ENCODE results near the gene LY86.

DNA sequence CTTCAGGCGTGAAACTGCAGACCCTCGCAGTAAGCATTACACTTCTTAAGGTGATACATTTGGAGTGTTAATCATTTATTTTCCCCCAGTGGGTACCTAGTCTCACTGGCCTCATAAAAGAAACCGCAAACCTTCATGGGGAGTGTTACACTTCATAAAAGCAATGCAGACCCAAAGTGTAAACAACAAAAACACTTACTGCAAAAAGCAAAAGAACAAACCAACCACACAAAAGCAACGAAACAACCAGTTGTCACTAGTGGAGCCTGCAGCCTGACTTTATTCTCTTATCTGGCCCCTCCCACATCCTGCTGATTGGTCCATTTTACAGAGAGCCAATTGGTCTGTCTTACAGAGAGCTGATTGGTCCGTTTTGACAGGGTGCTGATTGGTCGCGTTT lies 23.8 kb downstream of the LY86 start:
- TF ChIP-seq, protein P1, sequence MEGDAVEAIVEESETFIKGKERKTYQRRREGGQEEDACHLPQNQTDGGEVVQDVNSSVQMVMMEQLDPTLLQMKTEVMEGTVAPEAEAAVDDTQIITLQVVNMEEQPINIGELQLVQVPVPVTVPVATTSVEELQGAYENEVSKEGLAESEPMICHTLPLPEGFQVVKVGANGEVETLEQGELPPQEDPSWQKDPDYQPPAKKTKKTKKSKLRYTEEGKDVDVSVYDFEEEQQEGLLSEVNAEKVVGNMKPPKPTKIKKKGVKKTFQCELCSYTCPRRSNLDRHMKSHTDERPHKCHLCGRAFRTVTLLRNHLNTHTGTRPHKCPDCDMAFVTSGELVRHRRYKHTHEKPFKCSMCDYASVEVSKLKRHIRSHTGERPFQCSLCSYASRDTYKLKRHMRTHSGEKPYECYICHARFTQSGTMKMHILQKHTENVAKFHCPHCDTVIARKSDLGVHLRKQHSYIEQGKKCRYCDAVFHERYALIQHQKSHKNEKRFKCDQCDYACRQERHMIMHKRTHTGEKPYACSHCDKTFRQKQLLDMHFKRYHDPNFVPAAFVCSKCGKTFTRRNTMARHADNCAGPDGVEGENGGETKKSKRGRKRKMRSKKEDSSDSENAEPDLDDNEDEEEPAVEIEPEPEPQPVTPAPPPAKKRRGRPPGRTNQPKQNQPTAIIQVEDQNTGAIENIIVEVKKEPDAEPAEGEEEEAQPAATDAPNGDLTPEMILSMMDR (IDR thresholded peaks at IDR 0.05), result no peak
- no peak for TF ChIP-seq POLR2A (IDR thresholded peaks at IDR 0.05)
